ENCODE data around the gene BBOF1. TPM values are rescaled to one million over a fixed set of nuclear protein-coding genes. Genes with fewer than 3 reads are reported as not detected.
"Not testable (repeated sequence)": the region's sequence is repeated elsewhere in the genome, so short reads cannot be mapped to it uniquely, and the experiment has no call there.

Gene BBOF1
- total RNA-seq, 1 donor from 2014 or later = 9.3 TPM

- no peak for TF ChIP-seq CTCF (IDR thresholded peaks at IDR 0.05)
- peaks cover 18% of the 10 kb centered on the region for H3K36me3 Mint-ChIP-seq (ENCODE audit: low read depth)
- H3K4me1 Mint-ChIP-seq (ENCODE audit: low read depth) = no peaks in the 10 kb centered on the region
- no peak overlapping the region for H3K27ac Mint-ChIP-seq (ENCODE audit: unreplicated experiment)
- H3K4me3 Mint-ChIP-seq (ENCODE audit: unreplicated experiment) = no peak overlapping the region
- H3K27me3 Mint-ChIP-seq (ENCODE audit: low read depth) = no peaks in the 10 kb centered on the region
- no peak for DNase-seq (ENCODE audit: low spot score)
- no peaks in the 10 kb centered on the region for H3K9me3 Mint-ChIP-seq (ENCODE audit: low read depth)
These were observed 28.1 kb upstream of the BBOF1 start for GRCh38 chr14:73991092-73991491.

- not testable (repeated sequence) for H3K27me3 Mint-ChIP-seq (ENCODE audit: low read depth)
These were observed 24.2 kb upstream of the BBOF1 start for GRCh38 chr14:73994926-73995325.

GRCh38 chr14:73995977-73996378 lies 23.2 kb upstream of the BBOF1 start:
- H3K4me1 Mint-ChIP-seq (ENCODE audit: low read depth) = no peaks in the 10 kb centered on the region
- no peak overlapping the region for H3K4me3 Mint-ChIP-seq (ENCODE audit: unreplicated experiment)
- no peak for DNase-seq (ENCODE audit: low spot score)
- no peak overlapping the region for H3K27ac Mint-ChIP-seq (ENCODE audit: unreplicated experiment)
- TF ChIP-seq CTCF (IDR thresholded peaks at IDR 0.05) = no peak
- peaks cover 9% of the 10 kb centered on the region for H3K36me3 Mint-ChIP-seq (ENCODE audit: low read depth)
- no peaks in the 10 kb centered on the region for H3K9me3 Mint-ChIP-seq (ENCODE audit: low read depth)
- H3K27me3 Mint-ChIP-seq (ENCODE audit: low read depth) = no peaks in the 10 kb centered on the region

More at GRCh38 chr14:73994926-73995325, 24.2 kb upstream of the BBOF1 start:
- not testable (repeated sequence) for H3K27ac Mint-ChIP-seq (ENCODE audit: unreplicated experiment); H3K36me3 Mint-ChIP-seq (ENCODE audit: low read depth); H3K9me3 Mint-ChIP-seq (ENCODE audit: low read depth); H3K4me1 Mint-ChIP-seq (ENCODE audit: low read depth); H3K4me3 Mint-ChIP-seq (ENCODE audit: unreplicated experiment); DNase-seq (ENCODE audit: low spot score)

GRCh38 chr14:73996731-73997107 lies 22.4 kb upstream of the BBOF1 start:
- TF ChIP-seq CTCF (IDR thresholded peaks at IDR 0.05) = no peak
- Mint-ChIP-seq H3K9me3 (ENCODE audit: low read depth) (no peaks in the 10 kb centered on the region), H3K27ac (ENCODE audit: unreplicated experiment) (no peak overlapping the region), H3K36me3 (ENCODE audit: low read depth) (peaks cover 9% of the 10 kb centered on the region), H3K27me3 (ENCODE audit: low read depth) (no peaks in the 10 kb centered on the region), H3K4me3 (ENCODE audit: unreplicated experiment) (no peak overlapping the region), H3K4me1 (ENCODE audit: low read depth) (no peaks in the 10 kb centered on the region)
- DNase-seq (ENCODE audit: low spot score) = no peak

- no peak for DNase-seq (ENCODE audit: low spot score)
- no peaks in the 10 kb centered on the region for H3K4me1 Mint-ChIP-seq (ENCODE audit: low read depth)
- H3K4me3 Mint-ChIP-seq (ENCODE audit: unreplicated experiment) = no peak overlapping the region
- H3K9me3 Mint-ChIP-seq (ENCODE audit: low read depth) = no peaks in the 10 kb centered on the region
- no peak overlapping the region for H3K27ac Mint-ChIP-seq (ENCODE audit: unreplicated experiment)
- TF ChIP-seq CTCF (IDR thresholded peaks at IDR 0.05) = no peak
- H3K27me3 Mint-ChIP-seq (ENCODE audit: low read depth) = no peaks in the 10 kb centered on the region
- peaks cover 9% of the 10 kb centered on the region for H3K36me3 Mint-ChIP-seq (ENCODE audit: low read depth)
These were observed 21.8 kb upstream of the BBOF1 start for GRCh38 chr14:73997108-73997943.

- Mint-ChIP-seq H3K4me3 (ENCODE audit: unreplicated experiment) (no peak overlapping the region), H3K27ac (ENCODE audit: unreplicated experiment) (no peak overlapping the region)
- TF ChIP-seq CTCF (IDR thresholded peaks at IDR 0.05) = no peak
These were observed 21.2 kb upstream of the BBOF1 start for GRCh38 chr14:73997944-73998447.

More at GRCh38 chr14:73997944-73998447, 21.2 kb upstream of the BBOF1 start:
- no peaks in the 10 kb centered on the region for H3K27me3 Mint-ChIP-seq (ENCODE audit: low read depth)
- H3K4me1 Mint-ChIP-seq (ENCODE audit: low read depth) = no peaks in the 10 kb centered on the region
- DNase-seq (ENCODE audit: low spot score) = no peak
- H3K36me3 Mint-ChIP-seq (ENCODE audit: low read depth) = peaks cover 9% of the 10 kb centered on the region
- H3K9me3 Mint-ChIP-seq (ENCODE audit: low read depth) = no peaks in the 10 kb centered on the region
